Activated naive CD8-positive, alpha-beta T cell (primary cell): ENCODE data around the gene FSTL4.
A peak's percentile ranks its signal among the peaks of the same experiment; 100 is the strongest.

Experiments used
- H3K27ac Mint-ChIP-seq: one replicate; pipeline ENCODE4 v1.8.0; 2021; ENCODE audit warnings: mixed read lengths
- H3K27me3 Mint-ChIP-seq: one replicate; pipeline ENCODE4 v1.8.0; 2021; ENCODE audit warnings: mixed read lengths
- H3K36me3 Mint-ChIP-seq: one replicate; pipeline ENCODE4 v1.8.0; 2021; ENCODE audit warnings: mixed read lengths
- H3K4me1 Mint-ChIP-seq: one replicate; pipeline ENCODE4 v1.8.0; 2021; ENCODE audit warnings: low read depth, mixed read lengths
- H3K4me3 Mint-ChIP-seq: one replicate; pipeline ENCODE4 v1.8.0; 2021; ENCODE audit warnings: mild to moderate bottlenecking, mixed read lengths
- H3K9me3 Mint-ChIP-seq: one replicate; pipeline ENCODE4 v1.8.0; 2021; ENCODE audit warnings: low read depth, mixed read lengths

FSTL4 gene

GRCh38 chr5:133274597-133274935, 337.8 kb downstream of the FSTL4 start:
- H3K9me3 Mint-ChIP-seq = no peaks in the 10 kb centered on the region
- H3K4me3 Mint-ChIP-seq = no peak overlapping the region
- no peaks in the 10 kb centered on the region for H3K27me3 Mint-ChIP-seq
- no peaks in the 10 kb centered on the region for H3K36me3 Mint-ChIP-seq
- H3K27ac Mint-ChIP-seq = no peak overlapping the region
- H3K4me1 Mint-ChIP-seq = no peaks in the 10 kb centered on the region

GRCh38 chr5:133273661-133274596, 338.4 kb downstream of the FSTL4 start:
- Mint-ChIP-seq H3K36me3 (no peaks in the 10 kb centered on the region), H3K27ac (no peak overlapping the region), H3K9me3 (no peaks in the 10 kb centered on the region), H3K4me1 (no peaks in the 10 kb centered on the region), H3K4me3 (no peak overlapping the region), H3K27me3 (no peaks in the 10 kb centered on the region)

GRCh38 chr5:133272345-133272744, 340.0 kb downstream of the FSTL4 start:
- no peak overlapping the region for H3K4me3 Mint-ChIP-seq
- no peaks in the 10 kb centered on the region for H3K9me3 Mint-ChIP-seq
- H3K27me3 Mint-ChIP-seq = no peaks in the 10 kb centered on the region
- no peaks in the 10 kb centered on the region for H3K4me1 Mint-ChIP-seq
- no peak overlapping the region for H3K27ac Mint-ChIP-seq
- H3K36me3 Mint-ChIP-seq = no peaks in the 10 kb centered on the region

- Mint-ChIP-seq H3K4me3 (no peak overlapping the region), H3K27ac (no peak overlapping the region), H3K27me3 (no peaks in the 10 kb centered on the region)
Observed at GRCh38 chr5:133271606-133272005, 340.7 kb downstream of the FSTL4 start.

GRCh38 chr5:133269691-133270090, 342.6 kb downstream of the FSTL4 start:
- no peaks in the 10 kb centered on the region for H3K27me3 Mint-ChIP-seq
- no peaks in the 10 kb centered on the region for H3K36me3 Mint-ChIP-seq
- H3K27ac Mint-ChIP-seq = no peak overlapping the region
- no peaks in the 10 kb centered on the region for H3K4me1 Mint-ChIP-seq
- H3K9me3 Mint-ChIP-seq = no peaks in the 10 kb centered on the region
- H3K4me3 Mint-ChIP-seq = no peak overlapping the region

More at GRCh38 chr5:133271606-133272005, 340.7 kb downstream of the FSTL4 start:
- no peaks in the 10 kb centered on the region for H3K4me1 Mint-ChIP-seq
- no peaks in the 10 kb centered on the region for H3K36me3 Mint-ChIP-seq
- H3K9me3 Mint-ChIP-seq = no peaks in the 10 kb centered on the region

GRCh38 chr5:133267601-133268000, 344.7 kb downstream of the FSTL4 start:
- Mint-ChIP-seq H3K4me3 (no peak overlapping the region), H3K4me1 (no peaks in the 10 kb centered on the region), H3K36me3 (peaks cover 4% of the 10 kb centered on the region), H3K9me3 (no peaks in the 10 kb centered on the region), H3K27me3 (peaks cover 4% of the 10 kb centered on the region), H3K27ac (no peak overlapping the region)

GRCh38 chr5:133266966-133267365, 345.4 kb downstream of the FSTL4 start:
- no peaks in the 10 kb centered on the region for H3K4me1 Mint-ChIP-seq
- H3K27ac Mint-ChIP-seq = no peak overlapping the region
- no peaks in the 10 kb centered on the region for H3K9me3 Mint-ChIP-seq
- peaks cover 4% of the 10 kb centered on the region for H3K27me3 Mint-ChIP-seq
- H3K36me3 Mint-ChIP-seq = peaks cover 4% of the 10 kb centered on the region
- H3K4me3 Mint-ChIP-seq = no peak overlapping the region

GRCh38 chr5:133266527-133266878, 345.8 kb downstream of the FSTL4 start:
- peaks cover 4% of the 10 kb centered on the region for H3K36me3 Mint-ChIP-seq
- peaks cover 4% of the 10 kb centered on the region for H3K27me3 Mint-ChIP-seq
- H3K4me1 Mint-ChIP-seq = no peaks in the 10 kb centered on the region
- H3K9me3 Mint-ChIP-seq = no peaks in the 10 kb centered on the region
- no peak overlapping the region for H3K4me3 Mint-ChIP-seq
- H3K27ac Mint-ChIP-seq = no peak overlapping the region

GRCh38 chr5:133265720-133266526, 346.4 kb downstream of the FSTL4 start:
- Mint-ChIP-seq H3K9me3 (no peaks in the 10 kb centered on the region), H3K4me3 (no peak overlapping the region), H3K27me3 (peaks cover 4% of the 10 kb centered on the region), H3K36me3 (peaks cover 4% of the 10 kb centered on the region), H3K27ac (no peak overlapping the region), H3K4me1 (no peaks in the 10 kb centered on the region)

GRCh38 chr5:133265257-133265656, 347.1 kb downstream of the FSTL4 start:
- no peaks in the 10 kb centered on the region for H3K9me3 Mint-ChIP-seq
- peaks cover 4% of the 10 kb centered on the region for H3K36me3 Mint-ChIP-seq
- H3K4me1 Mint-ChIP-seq = no peaks in the 10 kb centered on the region
- H3K4me3 Mint-ChIP-seq = no peak overlapping the region
- H3K27me3 Mint-ChIP-seq = peaks cover 4% of the 10 kb centered on the region
- H3K27ac Mint-ChIP-seq = no peak overlapping the region

- no peak overlapping the region for H3K4me3 Mint-ChIP-seq
- no peaks in the 10 kb centered on the region for H3K9me3 Mint-ChIP-seq
- peaks cover 4% of the 10 kb centered on the region for H3K36me3 Mint-ChIP-seq
- H3K27me3 Mint-ChIP-seq = peaks cover 4% of the 10 kb centered on the region
- H3K27ac Mint-ChIP-seq = no peak overlapping the region
- peaks cover 16% of the 10 kb centered on the region for H3K4me1 Mint-ChIP-seq
Observed at GRCh38 chr5:133262690-133263089, 349.7 kb downstream of the FSTL4 start.

- H3K36me3 Mint-ChIP-seq = peaks cover 4% of the 10 kb centered on the region
Observed at GRCh38 chr5:133261993-133262392, 350.3 kb downstream of the FSTL4 start.

GRCh38 chr5:133260715-133261114, 351.6 kb downstream of the FSTL4 start:
- H3K4me3 Mint-ChIP-seq = no peak overlapping the region
- no peak overlapping the region for H3K27ac Mint-ChIP-seq
- peaks cover 4% of the 10 kb centered on the region for H3K27me3 Mint-ChIP-seq
- H3K36me3 Mint-ChIP-seq = peaks cover 4% of the 10 kb centered on the region
- H3K9me3 Mint-ChIP-seq = no peaks in the 10 kb centered on the region
- H3K4me1 Mint-ChIP-seq = peaks cover 16% of the 10 kb centered on the region

More at GRCh38 chr5:133261993-133262392, 350.3 kb downstream of the FSTL4 start:
- Mint-ChIP-seq H3K27me3 (peaks cover 4% of the 10 kb centered on the region), H3K4me1 (peaks cover 16% of the 10 kb centered on the region), H3K9me3 (no peaks in the 10 kb centered on the region), H3K27ac (no peak overlapping the region), H3K4me3 (no peak overlapping the region)

GRCh38 chr5:133259199-133259997, 352.9 kb downstream of the FSTL4 start:
- peaks cover 16% of the 10 kb centered on the region for H3K4me1 Mint-ChIP-seq
- peaks cover 4% of the 10 kb centered on the region for H3K36me3 Mint-ChIP-seq
- no peaks in the 10 kb centered on the region for H3K9me3 Mint-ChIP-seq
- H3K4me3 Mint-ChIP-seq = peak overlapping the region; percentile 63
- H3K27me3 Mint-ChIP-seq = peaks cover 4% of the 10 kb centered on the region
- H3K27ac Mint-ChIP-seq = peak overlapping the region; percentile 78

- H3K27ac Mint-ChIP-seq = no peak overlapping the region
- no peaks in the 10 kb centered on the region for H3K9me3 Mint-ChIP-seq
- peaks cover 16% of the 10 kb centered on the region for H3K4me1 Mint-ChIP-seq
- no peak overlapping the region for H3K4me3 Mint-ChIP-seq
- H3K27me3 Mint-ChIP-seq = no peaks in the 10 kb centered on the region
- H3K36me3 Mint-ChIP-seq = no peaks in the 10 kb centered on the region
Observed at GRCh38 chr5:133257977-133258376, 354.4 kb downstream of the FSTL4 start.
